ENCODE results near the gene DCAF8L2. TPM values are rescaled to one million over a fixed set of nuclear protein-coding genes. Genes with fewer than 3 reads are reported as not detected.

The DCAF8L2 gene
- total and polyA plus RNA-seq, 7 donors = not detected

DNA sequence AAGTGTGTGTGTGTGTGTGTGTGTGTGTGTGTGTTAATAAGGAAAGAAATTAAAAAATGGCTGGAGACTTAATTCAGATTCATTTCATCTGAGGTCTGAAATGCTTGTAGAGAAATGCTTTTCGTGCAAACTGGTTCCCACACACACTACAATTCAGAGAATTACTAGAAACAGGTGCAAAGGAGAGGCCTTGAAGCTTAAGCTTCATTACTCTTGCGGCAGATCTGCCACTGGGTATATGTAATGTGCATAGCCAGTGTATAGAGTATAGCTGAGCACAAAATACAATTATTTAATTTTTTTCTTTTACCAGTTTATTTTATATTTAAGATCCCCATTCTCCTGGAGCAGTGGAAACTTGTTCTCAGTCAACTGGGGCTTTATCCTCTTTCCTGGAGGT lies 185.8 kb downstream of the DCAF8L2 start:
- intact Hi-C loops (cut with DNase I) = no loop called here
- Histone ChIP-seq H3K4me1 (no peaks in the 10 kb centered on the region), H3K4me3 (no peak overlapping the region), H3K9me3 (no peaks in the 10 kb centered on the region), H3K36me3 (ENCODE audit: insufficient read depth in 1 of 2, low read depth in 1 of 2) (no peaks in the 10 kb centered on the region), H3K27me3 (ENCODE audit: insufficient read depth in 3 of 3, low read length in 2 of 3) (no peaks in the 10 kb centered on the region), H3K27ac (no peak overlapping the region)
- no peak for ATAC-seq
- WGBS, 3 donors = 53 to 64% (median 54%) methylated on average over 2 of the region's 2 CpGs
- DNase-seq = no peak
- TF ChIP-seq, protein P1, sequence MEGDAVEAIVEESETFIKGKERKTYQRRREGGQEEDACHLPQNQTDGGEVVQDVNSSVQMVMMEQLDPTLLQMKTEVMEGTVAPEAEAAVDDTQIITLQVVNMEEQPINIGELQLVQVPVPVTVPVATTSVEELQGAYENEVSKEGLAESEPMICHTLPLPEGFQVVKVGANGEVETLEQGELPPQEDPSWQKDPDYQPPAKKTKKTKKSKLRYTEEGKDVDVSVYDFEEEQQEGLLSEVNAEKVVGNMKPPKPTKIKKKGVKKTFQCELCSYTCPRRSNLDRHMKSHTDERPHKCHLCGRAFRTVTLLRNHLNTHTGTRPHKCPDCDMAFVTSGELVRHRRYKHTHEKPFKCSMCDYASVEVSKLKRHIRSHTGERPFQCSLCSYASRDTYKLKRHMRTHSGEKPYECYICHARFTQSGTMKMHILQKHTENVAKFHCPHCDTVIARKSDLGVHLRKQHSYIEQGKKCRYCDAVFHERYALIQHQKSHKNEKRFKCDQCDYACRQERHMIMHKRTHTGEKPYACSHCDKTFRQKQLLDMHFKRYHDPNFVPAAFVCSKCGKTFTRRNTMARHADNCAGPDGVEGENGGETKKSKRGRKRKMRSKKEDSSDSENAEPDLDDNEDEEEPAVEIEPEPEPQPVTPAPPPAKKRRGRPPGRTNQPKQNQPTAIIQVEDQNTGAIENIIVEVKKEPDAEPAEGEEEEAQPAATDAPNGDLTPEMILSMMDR (IDR thresholded peaks at IDR 0.05) = no peak

DNA sequence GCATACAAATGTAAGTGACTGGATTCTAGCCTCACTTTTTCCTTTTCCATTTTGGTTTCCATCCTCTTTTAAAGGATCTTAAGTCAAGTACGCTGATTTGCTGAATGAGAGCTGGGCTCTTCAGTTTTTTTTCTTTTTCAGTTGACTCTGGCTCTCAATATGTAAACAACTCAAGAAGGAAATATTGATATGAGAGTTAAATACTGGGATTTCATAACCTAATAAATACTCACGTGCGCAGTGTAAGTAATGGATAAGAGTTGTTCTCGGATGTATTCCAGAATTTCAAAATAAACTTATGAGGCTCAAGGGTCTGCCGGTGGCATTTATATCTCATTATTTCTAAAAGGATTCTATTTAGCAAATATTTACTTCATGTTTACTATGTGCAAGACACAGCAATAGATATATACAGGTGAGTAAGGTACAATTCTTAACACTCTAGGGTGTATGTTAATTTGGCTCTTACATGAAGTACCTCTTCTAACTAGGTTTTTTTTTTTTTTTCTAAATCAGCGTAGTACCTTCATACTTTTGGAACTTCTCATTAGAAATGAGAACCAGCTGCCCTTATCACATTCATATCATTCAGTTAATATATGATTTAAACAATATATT lies 206.6 kb downstream of the DCAF8L2 start:
- DNase-seq = no peak
- Histone ChIP-seq H3K36me3 (ENCODE audit: insufficient read depth in 1 of 2, low read depth in 1 of 2) (no peaks in the 10 kb centered on the region), H3K4me1 (no peaks in the 10 kb centered on the region), H3K9me3 (no peaks in the 10 kb centered on the region), H3K27me3 (ENCODE audit: insufficient read depth in 3 of 3, low read length in 2 of 3) (no peaks in the 10 kb centered on the region), H3K27ac (no peak overlapping the region), H3K4me3 (no peak overlapping the region)
- ATAC-seq = no peak
- intact Hi-C loops (cut with DNase I) = no loop called here
- TF ChIP-seq, protein P1 (IDR thresholded peaks at IDR 0.05) = no peak
- WGBS, 3 donors = 68 to 88% (median 70%) methylated on average over 6 of the region's 6 CpGs

DNA sequence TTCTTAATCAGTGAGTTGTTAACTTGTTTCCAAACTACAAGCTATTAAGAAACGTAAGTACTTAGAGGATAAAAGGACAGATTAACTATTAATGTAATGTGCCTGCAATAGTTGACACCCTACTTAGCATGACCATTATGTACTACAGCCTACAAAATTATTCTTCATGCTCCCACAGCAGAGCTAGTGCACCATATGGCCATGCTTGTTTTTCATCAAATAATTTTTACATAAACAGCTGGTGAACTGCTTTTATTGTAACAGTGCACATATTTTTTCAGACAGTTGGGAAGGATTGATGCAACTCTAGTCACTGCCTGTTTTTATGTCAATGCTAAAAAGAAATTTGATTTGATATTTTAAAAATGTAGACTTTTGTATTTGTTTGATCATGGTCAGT lies 207.4 kb downstream of the DCAF8L2 start:
- intact Hi-C loops (cut with DNase I) = no loop called here
- ATAC-seq (no peak), DNase-seq (no peak)
- no peak overlapping the region for H3K4me3 ChIP-seq
- H3K4me1 ChIP-seq = no peaks in the 10 kb centered on the region
- no peak overlapping the region for H3K27ac ChIP-seq
- no peaks in the 10 kb centered on the region for H3K36me3 ChIP-seq (ENCODE audit: insufficient read depth in 1 of 2, low read depth in 1 of 2)
- no peaks in the 10 kb centered on the region for H3K9me3 ChIP-seq
- no peaks in the 10 kb centered on the region for H3K27me3 ChIP-seq (ENCODE audit: insufficient read depth in 3 of 3, low read length in 2 of 3)
- WGBS, 3 donors = 17 to 54% (median 23%) methylated on average over 1 of the region's 1 CpG
- TF ChIP-seq, protein P1 (IDR thresholded peaks at IDR 0.05) = no peak

Other genes starting within 250 kb of the DCAF8L2 start
- not detected for gene PPP4R3C, start 127.0 kb upstream of the DCAF8L2 start, total RNA-seq
- gene PPP4R3C, start 127.0 kb upstream of the DCAF8L2 start, polyA plus RNA-seq = not detected
- gene MAGEB10, start 217.6 kb downstream of the DCAF8L2 start, total RNA-seq = not detected
- not detected for gene MAGEB10, start 217.6 kb downstream of the DCAF8L2 start, polyA plus RNA-seq